Ecto neural progenitor cell (in vitro differentiated cells): Measurements from ENCODE around the gene DOCK1.
"Not testable (repeated sequence)": the region's sequence is repeated elsewhere in the genome, so short reads cannot be mapped to it uniquely, and the experiment has no call there.

Source experiments
- DNase-seq: peaks from one replicate; pipeline ENCODE4 v3.0.0-alpha.2; 2018; ENCODE audit warnings: low spot score

The DOCK1 gene

GRCh38 chr10:126904818-126905701, at the start of gene DOCK1:
Gene DOCK1 (plus strand): TSS chr10:126905428. CDS start chr10:126905518, 90 bp downstream.
- DNase-seq: peak; percentile 80

- no peak for DNase-seq
These were observed 47.9 kb upstream of the DOCK1 start for GRCh38 chr10:126857178-126857806.

GRCh38 chr10:126867567-126868365, 37.5 kb upstream of the DOCK1 start:
- no peak for DNase-seq

- DNase-seq: no peak
These were observed 36.9 kb upstream of the DOCK1 start for GRCh38 chr10:126868371-126868770.

GRCh38 chr10:126872135-126872534, 33.1 kb upstream of the DOCK1 start:
- no peak for DNase-seq

GRCh38 chr10:126872768-126873167, 32.5 kb upstream of the DOCK1 start:
- no peak for DNase-seq

- DNase-seq: no peak
These were observed 28.8 kb upstream of the DOCK1 start for GRCh38 chr10:126876456-126876855.

- DNase-seq: no peak
These were observed 27.8 kb upstream of the DOCK1 start for GRCh38 chr10:126877390-126877789.

- DNase-seq: no peak
These were observed 26.6 kb upstream of the DOCK1 start for GRCh38 chr10:126878594-126878993.

- no peak for DNase-seq
These were observed 24.3 kb upstream of the DOCK1 start for GRCh38 chr10:126880926-126881325.

GRCh38 chr10:126882055-126882454, 23.2 kb upstream of the DOCK1 start:
- DNase-seq: not testable (repeated sequence)

GRCh38 chr10:126888436-126888835, 16.8 kb upstream of the DOCK1 start:
- not testable (repeated sequence) for DNase-seq

GRCh38 chr10:126889421-126889820, 15.8 kb upstream of the DOCK1 start:
- no peak for DNase-seq

- DNase-seq: not testable (repeated sequence)
These were observed 14.4 kb upstream of the DOCK1 start for GRCh38 chr10:126890797-126891196.

- no peak for DNase-seq
These were observed 12.7 kb upstream of the DOCK1 start for GRCh38 chr10:126892226-126893175.

GRCh38 chr10:126893206-126893605, 12.0 kb upstream of the DOCK1 start:
- no peak for DNase-seq

GRCh38 chr10:126893841-126894240, 11.4 kb upstream of the DOCK1 start:
- DNase-seq: no peak

GRCh38 chr10:126895214-126895781, 9.9 kb upstream of the DOCK1 start:
- DNase-seq: no peak

GRCh38 chr10:126898460-126898859, 6.8 kb upstream of the DOCK1 start:
- no peak for DNase-seq

- not testable (repeated sequence) for DNase-seq
These were observed 5.7 kb upstream of the DOCK1 start for GRCh38 chr10:126899529-126899928.

GRCh38 chr10:126902157-126902556, 3.1 kb upstream of the DOCK1 start:
- DNase-seq: no peak
